ENCODE results near the gene OR4N5. TPM values are rescaled to one million over a fixed set of nuclear protein-coding genes. Genes with fewer than 3 reads are reported as not detected.
A peak's percentile ranks its signal among the peaks of the same experiment; 100 is the strongest.

OR4N5 gene
- total and polyA plus RNA-seq, 8 donors = not detected

DNA sequence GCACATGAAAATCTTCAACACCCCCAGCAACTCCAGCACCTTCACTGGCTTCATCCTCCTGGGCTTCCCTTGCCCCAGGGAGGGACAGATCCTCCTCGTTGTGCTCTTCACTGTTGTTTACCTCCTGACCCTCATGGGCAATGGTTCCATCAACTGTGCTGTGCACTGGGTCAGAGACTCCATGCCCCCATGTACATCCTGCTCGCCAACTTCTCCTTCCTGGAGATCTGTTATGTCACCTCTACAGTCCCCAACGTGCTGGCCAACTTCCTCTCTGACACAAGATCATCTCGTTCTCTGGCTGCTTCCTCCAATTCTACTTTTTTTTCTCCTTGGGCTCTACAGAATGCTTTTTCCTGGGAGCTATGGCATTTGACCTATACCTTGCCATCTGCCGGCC is 40.6 kb downstream of the OR4N5 start:
- H3K4me1 ChIP-seq = no peaks in the 10 kb centered on the region
- ATAC-seq = peak; percentile 63
- H3K9me3 ChIP-seq = no peaks in the 10 kb centered on the region
- intact Hi-C loops (cut with DNase I) = no loop called here
- no peaks in the 10 kb centered on the region for H3K36me3 ChIP-seq
- TF ChIP-seq, protein P1, sequence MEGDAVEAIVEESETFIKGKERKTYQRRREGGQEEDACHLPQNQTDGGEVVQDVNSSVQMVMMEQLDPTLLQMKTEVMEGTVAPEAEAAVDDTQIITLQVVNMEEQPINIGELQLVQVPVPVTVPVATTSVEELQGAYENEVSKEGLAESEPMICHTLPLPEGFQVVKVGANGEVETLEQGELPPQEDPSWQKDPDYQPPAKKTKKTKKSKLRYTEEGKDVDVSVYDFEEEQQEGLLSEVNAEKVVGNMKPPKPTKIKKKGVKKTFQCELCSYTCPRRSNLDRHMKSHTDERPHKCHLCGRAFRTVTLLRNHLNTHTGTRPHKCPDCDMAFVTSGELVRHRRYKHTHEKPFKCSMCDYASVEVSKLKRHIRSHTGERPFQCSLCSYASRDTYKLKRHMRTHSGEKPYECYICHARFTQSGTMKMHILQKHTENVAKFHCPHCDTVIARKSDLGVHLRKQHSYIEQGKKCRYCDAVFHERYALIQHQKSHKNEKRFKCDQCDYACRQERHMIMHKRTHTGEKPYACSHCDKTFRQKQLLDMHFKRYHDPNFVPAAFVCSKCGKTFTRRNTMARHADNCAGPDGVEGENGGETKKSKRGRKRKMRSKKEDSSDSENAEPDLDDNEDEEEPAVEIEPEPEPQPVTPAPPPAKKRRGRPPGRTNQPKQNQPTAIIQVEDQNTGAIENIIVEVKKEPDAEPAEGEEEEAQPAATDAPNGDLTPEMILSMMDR (IDR thresholded peaks at IDR 0.05) = no peak
- no peaks in the 10 kb centered on the region for H3K27me3 ChIP-seq
- H3K4me3 ChIP-seq = no peak overlapping the region
- DNase-seq = no peak
- H3K27ac ChIP-seq = peak overlapping the region in 1 of 2 donors; percentile 60

DNA sequence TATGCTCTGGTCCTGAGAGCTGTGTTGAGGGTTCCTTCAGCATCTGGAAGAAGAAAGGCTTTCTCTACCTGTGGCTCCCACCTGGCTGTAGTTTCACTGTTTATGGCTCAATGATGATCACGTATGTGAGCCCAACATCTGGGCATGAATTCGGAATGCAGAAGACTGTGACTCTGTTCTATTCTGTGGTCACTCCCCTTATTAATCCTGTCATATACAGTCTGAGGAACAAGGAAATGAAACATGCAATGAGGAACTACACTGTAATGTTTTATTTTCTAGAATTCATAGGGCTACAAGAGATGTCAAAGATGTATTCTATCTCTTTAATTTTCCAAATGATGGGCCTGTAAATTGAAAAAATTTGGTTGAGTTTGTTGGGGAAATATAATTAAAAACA is 41.3 kb downstream of the OR4N5 start:
- no peaks in the 10 kb centered on the region for H3K4me1 ChIP-seq
- ATAC-seq (peak; percentile 48), DNase-seq (no peak)
- no peaks in the 10 kb centered on the region for H3K27me3 ChIP-seq
- no peak overlapping the region for H3K4me3 ChIP-seq
- TF ChIP-seq, protein P1 (IDR thresholded peaks at IDR 0.05) = no peak
- H3K27ac ChIP-seq = peak overlapping the region in 1 of 2 donors; percentile 60
- intact Hi-C loops (cut with DNase I) = no loop called here
- no peaks in the 10 kb centered on the region for H3K9me3 ChIP-seq
- no peaks in the 10 kb centered on the region for H3K36me3 ChIP-seq

DNA sequence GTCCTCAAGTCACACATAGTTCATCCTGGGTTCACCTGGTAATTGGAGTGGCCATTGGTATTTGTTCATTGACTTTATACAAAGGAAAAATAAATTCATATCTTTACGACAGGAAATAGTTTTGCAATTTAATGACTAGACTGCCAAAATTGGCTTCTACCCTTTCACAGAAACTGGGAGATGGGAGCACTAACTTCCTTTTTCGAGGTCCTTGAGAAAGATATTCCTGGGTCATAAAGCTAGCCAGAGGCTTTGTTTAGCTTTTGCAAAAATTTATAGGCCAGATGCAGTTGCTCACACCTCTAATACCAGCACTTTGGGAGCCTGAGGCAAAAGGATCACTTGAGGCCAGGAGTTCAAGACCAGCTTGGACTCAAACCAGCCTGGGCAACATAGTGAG is 41.9 kb downstream of the OR4N5 start:
- H3K4me3 ChIP-seq = no peak overlapping the region
- no peaks in the 10 kb centered on the region for H3K4me1 ChIP-seq
- DNase-seq = no peak
- intact Hi-C loops (cut with DNase I) = no loop called here
- TF ChIP-seq, protein P1 (IDR thresholded peaks at IDR 0.05) = no peak
- H3K36me3 ChIP-seq = no peaks in the 10 kb centered on the region
- ATAC-seq = no peak
- peak overlapping the region in 1 of 2 donors; percentile 60 for H3K27ac ChIP-seq
- H3K27me3 ChIP-seq = no peaks in the 10 kb centered on the region
- H3K9me3 ChIP-seq = no peaks in the 10 kb centered on the region

DNA sequence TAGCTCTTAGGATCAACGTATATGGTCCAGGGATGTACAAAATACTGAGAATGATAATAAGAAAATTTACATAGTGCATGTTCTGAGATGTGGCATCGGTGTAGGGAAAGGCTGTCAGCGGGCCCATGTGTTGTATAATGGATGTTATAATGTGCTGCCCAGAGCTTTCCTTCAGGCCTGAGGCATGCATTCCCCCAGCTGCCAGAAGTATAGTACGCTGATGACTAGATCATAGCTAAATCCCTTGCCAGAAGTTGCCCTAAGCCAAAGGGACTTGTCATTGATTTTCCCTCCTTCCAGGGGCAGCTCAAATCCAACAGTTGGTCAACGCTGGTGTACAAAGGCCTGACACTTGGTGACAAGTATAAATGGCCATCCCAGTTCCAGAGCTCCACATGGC is 45.6 kb downstream of the OR4N5 start:
- ATAC-seq (no peak), DNase-seq (no peak)
- Histone ChIP-seq H3K27ac (no peak overlapping the region), H3K9me3 (no peaks in the 10 kb centered on the region), H3K4me3 (no peak overlapping the region), H3K4me1 (no peaks in the 10 kb centered on the region), H3K36me3 (no peaks in the 10 kb centered on the region), H3K27me3 (no peaks in the 10 kb centered on the region)
- intact Hi-C loops (cut with DNase I) = no loop called here
- TF ChIP-seq, protein P1 (IDR thresholded peaks at IDR 0.05) = no peak

DNA sequence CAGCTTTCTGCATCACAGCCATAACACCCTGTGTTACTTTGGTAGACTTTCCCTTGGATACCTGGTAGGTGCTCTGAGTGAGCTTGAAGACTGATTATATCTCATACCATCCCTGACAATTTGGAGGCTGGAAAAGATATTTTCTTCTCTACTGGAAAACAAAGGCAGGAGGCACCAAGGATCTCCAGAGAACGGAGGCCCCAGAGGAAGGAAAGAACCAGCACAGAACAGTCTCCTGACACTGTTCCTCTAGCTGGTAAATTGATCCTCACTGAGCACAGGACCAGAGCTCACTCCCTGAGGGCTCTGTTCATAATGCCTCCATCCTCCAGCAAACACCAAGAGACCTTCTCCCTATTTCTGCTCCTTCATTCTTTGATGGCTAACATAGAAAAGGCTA is 52.0 kb downstream of the OR4N5 start, which contains the start of gene OR11G2:
Gene OR11G2 (plus strand): TSS at position 301 of the 400 bp plus-strand sequence. CDS start 6,542 bp downstream, outside the sequence.
- TF ChIP-seq, protein P1 (IDR thresholded peaks at IDR 0.05) = no peak
- H3K4me3 ChIP-seq = no peak within 1 kb of the TSS
- ATAC-seq (no peak), DNase-seq (no peak)
- no peaks in the 10 kb centered on the region for H3K27me3 ChIP-seq
- no peak within 1 kb of the TSS for H3K27ac ChIP-seq
- intact Hi-C loops (cut with DNase I) = no loop called here
- no peaks in the 10 kb centered on the region for H3K4me1 ChIP-seq
- no peaks in the 10 kb centered on the region for H3K36me3 ChIP-seq
- no peaks in the 10 kb centered on the region for H3K9me3 ChIP-seq
